Astrocyte (in vitro differentiated cells and primary cell): Measurements from ENCODE around the gene OR12D2. TPM values are rescaled to one million over a fixed set of nuclear protein-coding genes. Genes with fewer than 3 reads are reported as not detected.
"Not testable (repeated sequence)": the region's sequence is repeated elsewhere in the genome, so short reads cannot be mapped to it uniquely, and the experiment has no call there.

Source experiments
- DNase-seq: peaks from one replicate; pipeline ENCODE4 v3.0.0-alpha.2; 2010; ENCODE audit warnings: low read depth
- FAIRE-seq: peaks from 2 replicates; lab custom pipeline; 2011; peaks lifted over from hg19 to GRCh38; lab: Jason Lieb, UNC
- H2AFZ ChIP-seq: 2 replicates; pipeline ENCODE4 v1.6.0; 2012; ENCODE audit warnings: low read depth, low read length, inconsistent platforms
- H3K27ac ChIP-seq: 2 replicates; pipeline ENCODE4 v1.5.1; 2011; ENCODE audit warnings: low read depth, low read length, inconsistent platforms
- H3K27me3 ChIP-seq: 2 replicates; pipeline ENCODE4 v1.6.0; 2011; ENCODE audit warnings: low read length, inconsistent platforms; ENCODE audit not compliant: insufficient read depth
- H3K36me3 ChIP-seq: 2 replicates; pipeline ENCODE4 v1.5.1; 2011; ENCODE audit warnings: low read length, inconsistent platforms; ENCODE audit not compliant: insufficient read depth
- H3K4me1 ChIP-seq: 2 replicates; pipeline ENCODE4 v1.5.1; 2011; ENCODE audit warnings: low read length, inconsistent platforms; ENCODE audit not compliant: insufficient read depth
- H3K4me2 ChIP-seq: 2 replicates; pipeline ENCODE4 v1.6.0; 2012; ENCODE audit warnings: low read length, inconsistent platforms
- H3K4me3 ChIP-seq: 2 replicates; pipeline ENCODE4 v1.5.1; 2011; ENCODE audit warnings: low read depth, mild to moderate bottlenecking, low read length, inconsistent platforms; ENCODE audit not compliant: insufficient read depth
- H3K79me2 ChIP-seq: 2 replicates; pipeline ENCODE4 v1.6.0; 2012; ENCODE audit warnings: mild to moderate bottlenecking, low read length, inconsistent platforms; ENCODE audit not compliant: insufficient read depth
- H3K9ac ChIP-seq: 2 replicates; pipeline ENCODE4 v1.6.0; 2012; ENCODE audit warnings: mild to moderate bottlenecking, low read length, inconsistent platforms
- H3K9me3 ChIP-seq: 2 replicates; pipeline ENCODE4 v1.5.1; 2012; ENCODE audit warnings: low read depth, mild to moderate bottlenecking, low read length, inconsistent platforms; ENCODE audit not compliant: insufficient read depth
- H4K20me1 ChIP-seq: 2 replicates; pipeline ENCODE4 v1.6.0; 2012; ENCODE audit warnings: low read length, inconsistent platforms; ENCODE audit not compliant: insufficient read depth
- H3K27ac Mint-ChIP-seq: one replicate; pipeline ENCODE4 v1.8.0; 2021; ENCODE audit warnings: mild to moderate bottlenecking, mixed read lengths; ENCODE audit not compliant: unreplicated experiment
- H3K27me3 Mint-ChIP-seq: one replicate; pipeline ENCODE4 v1.8.0; 2021; ENCODE audit warnings: low read depth, mixed read lengths; ENCODE audit not compliant: unreplicated experiment
- H3K36me3 Mint-ChIP-seq: one replicate; pipeline ENCODE4 v1.8.0; 2021; ENCODE audit warnings: low read depth, mixed read lengths; ENCODE audit not compliant: unreplicated experiment
- H3K4me1 Mint-ChIP-seq: one replicate; pipeline ENCODE4 v1.8.0; 2021; ENCODE audit warnings: low read depth, mixed read lengths; ENCODE audit not compliant: unreplicated experiment
- H3K4me3 Mint-ChIP-seq: one replicate; pipeline ENCODE4 v1.8.0; 2021; ENCODE audit warnings: mild to moderate bottlenecking, moderate library complexity, mixed read lengths; ENCODE audit not compliant: unreplicated experiment
- H3K9me3 Mint-ChIP-seq: one replicate; pipeline ENCODE4 v1.8.0; 2021; ENCODE audit warnings: mild to moderate bottlenecking, mixed read lengths; ENCODE audit not compliant: unreplicated experiment
- CTCF ChIP-seq: IDR thresholded peaks from 2 replicates; pipeline ENCODE4 v1.5.1; 2011; ENCODE audit warnings: low read depth, mild to moderate bottlenecking, inconsistent platforms, low read length, moderate library complexity; ENCODE audit not compliant: insufficient read depth
- EZH2 ChIP-seq: IDR thresholded peaks from 2 replicates; pipeline ENCODE4 v1.6.1; 2012; ENCODE audit warnings: mild to moderate bottlenecking, low read length, inconsistent platforms; ENCODE audit not compliant: insufficient read depth
- total RNA-seq: library from RNA; stranded (reverse); gene quantifications from 2 replicates; pipeline ENCODE4 v1.2.1, GENCODE V29; 2021

OR12D2 gene
- total RNA-seq, 1 donor from 2014 or later = not detected

- DNase-seq (no peak), FAIRE-seq (no peak)
- Histone ChIP-seq H4K20me1 (no peaks in the 10 kb centered on the region), H3K4me3 (no peak overlapping the region), H3K9ac (no peak overlapping the region), H3K4me1 (no peaks in the 10 kb centered on the region), H3K36me3 (no peaks in the 10 kb centered on the region), H3K4me2 (no peak overlapping the region), H3K27me3 (no peaks in the 10 kb centered on the region), H3K79me2 (no peaks in the 10 kb centered on the region), H2AFZ (no peak overlapping the region), H3K27ac (no peak overlapping the region), H3K9me3 (peaks cover 4% of the 10 kb centered on the region)
- TF ChIP-seq CTCF (no peak), EZH2 (no peak)
- Mint-ChIP-seq H3K9me3 (peaks cover 2% of the 10 kb centered on the region), H3K27me3 (no peaks in the 10 kb centered on the region), H3K4me1 (peaks cover 17% of the 10 kb centered on the region), H3K4me3 (no peak overlapping the region), H3K36me3 (no peaks in the 10 kb centered on the region), H3K27ac (no peak overlapping the region)
Observed at GRCh38 chr6:29426654-29427053, 31.2 kb downstream of the OR12D2 start.

GRCh38 chr6:29436730-29437129, 41.3 kb downstream of the OR12D2 start:
- not testable (repeated sequence) for H4K20me1 ChIP-seq, H2AFZ ChIP-seq, DNase-seq, H3K9me3 ChIP-seq, H3K36me3 ChIP-seq, H3K36me3 Mint-ChIP-seq, H3K27ac ChIP-seq, H3K4me1 Mint-ChIP-seq, H3K9ac ChIP-seq, H3K4me3 ChIP-seq, H3K4me1 ChIP-seq, H3K79me2 ChIP-seq, H3K27ac Mint-ChIP-seq, H3K27me3 Mint-ChIP-seq, FAIRE-seq, H3K4me3 Mint-ChIP-seq, H3K4me2 ChIP-seq, H3K27me3 ChIP-seq
- H3K9me3 Mint-ChIP-seq = peaks cover 13% of the 10 kb centered on the region

GRCh38 chr6:29439006-29439405, 43.6 kb downstream of the OR12D2 start, which contains the start of gene OR10C1:
Gene OR10C1, plus strand, starts transcription at chr6:29439306. Its CDS starts 710 bp downstream, at chr6:29440016.
- no peaks in the 10 kb centered on the region for H3K27me3 ChIP-seq
- H3K4me3 ChIP-seq = no peak within 1 kb of the TSS
- no peak within 1 kb of the TSS for H3K27ac ChIP-seq
- H3K4me1 Mint-ChIP-seq = no peaks in the 10 kb centered on the region
- H3K27ac Mint-ChIP-seq = no peak within 1 kb of the TSS
- no peak for DNase-seq
- H3K79me2 ChIP-seq = no peaks in the 10 kb centered on the region
- TF ChIP-seq EZH2 (no peak), CTCF (no peak)
- FAIRE-seq = no peak
- peaks cover 10% of the 10 kb centered on the region for H3K9me3 Mint-ChIP-seq
- peaks cover 2% of the 10 kb centered on the region for H3K36me3 Mint-ChIP-seq
- no peaks in the 10 kb centered on the region for H3K36me3 ChIP-seq
- H3K4me2 ChIP-seq = no peak within 1 kb of the TSS
- H4K20me1 ChIP-seq = no peaks in the 10 kb centered on the region
- no peaks in the 10 kb centered on the region for H3K4me1 ChIP-seq
- no peak within 1 kb of the TSS for H3K4me3 Mint-ChIP-seq
- H2AFZ ChIP-seq = no peak within 1 kb of the TSS
- H3K9ac ChIP-seq = no peak within 1 kb of the TSS
- peaks cover 4% of the 10 kb centered on the region for H3K27me3 Mint-ChIP-seq
- peaks cover 7% of the 10 kb centered on the region for H3K9me3 ChIP-seq
